CD4-positive, alpha-beta T cell (primary cell): ENCODE results near the gene FSCN2. TPM values are rescaled to one million over a fixed set of nuclear protein-coding genes. Genes with fewer than 3 reads are reported as not detected.

Experiments
- ATAC-seq: fragments of 200-7000 bp; cut with Tn5 transposase; one replicate; pipeline ENCODE4 v1.10.0; 2022; ENCODE audit warnings: mild to moderate bottlenecking; ENCODE audit not compliant: poor library complexity
- CTCF ChIA-PET: fragments of 350-600 bp; sonication (Branson Sonifier 250); formaldehyde crosslinking; loops from one replicate; lab custom pipeline; 2021; ENCODE audit warnings: antibody characterized with exemption, inconsistent platforms; lab: Charles Lee
- POLR2A ChIA-PET: fragments of 350-600 bp; sonication (Branson Sonifier 250); formaldehyde crosslinking; loops from one replicate; lab custom pipeline; 2021; ENCODE audit warnings: antibody characterized with exemption, inconsistent platforms; lab: Charles Lee
- DNase-seq, 14 experiments: peaks; one replicate each; pipeline ENCODE4 v3.0.0-alpha.2; 2013 to 2020; ENCODE audit warnings: mixed read lengths in 2 of 14
- H3K27ac ChIP-seq, 2 donors: one replicate each; pipeline versions ENCODE4 v1.5.1 to v1.7.0; 2013; ENCODE audit warnings: low read length in 2 of 2, low read depth in 1 of 2, mild to moderate bottlenecking in 1 of 2
- H3K27me3 ChIP-seq, 2 experiments: 1 replicate in 1 of 2; 2 replicates in 1 of 2; pipeline versions ENCODE4 v1.6.1 to v1.7.0; 2013; ENCODE audit warnings: low read length in 2 of 2, control low read depth in 1 of 2, mild to moderate bottlenecking in 1 of 2, moderate library complexity in 1 of 2; ENCODE audit not compliant: insufficient read depth in 2 of 2, control insufficient read depth in 1 of 2
- H3K36me3 ChIP-seq: one replicate; pipeline ENCODE4 v1.6.1; 2013; ENCODE audit warnings: low read length, control low read depth; ENCODE audit not compliant: insufficient read depth
- H3K4me1 ChIP-seq: one replicate; pipeline ENCODE4 v1.6.1; 2013; ENCODE audit warnings: low read length, control low read depth; ENCODE audit not compliant: insufficient read depth
- H3K4me3 ChIP-seq: one replicate; pipeline ENCODE4 v1.5.1; 2013; ENCODE audit warnings: mild to moderate bottlenecking, low read length, moderate library complexity
- H3K9me3 ChIP-seq, 2 experiments: 1 replicate in 1 of 2; 2 replicates in 1 of 2; pipeline versions ENCODE4 v1.6.1 to v1.7.0; 2013; ENCODE audit warnings: low read length in 2 of 2, mild to moderate bottlenecking in 2 of 2, control low read depth in 1 of 2, moderate library complexity in 1 of 2; ENCODE audit not compliant: control insufficient read depth in 1 of 2, insufficient read depth in 1 of 2
- H3K27ac Mint-ChIP-seq: one replicate; pipeline ENCODE4 v1.8.0; 2020; ENCODE audit warnings: mixed read lengths
- H3K27me3 Mint-ChIP-seq: one replicate; pipeline ENCODE4 v1.8.0; 2021; ENCODE audit warnings: mixed read lengths
- H3K36me3 Mint-ChIP-seq: one replicate; pipeline ENCODE4 v1.8.0; 2021; ENCODE audit warnings: low read depth, mixed read lengths
- H3K4me1 Mint-ChIP-seq: one replicate; pipeline ENCODE4 v1.8.0; 2021; ENCODE audit warnings: low read depth, mixed read lengths
- H3K4me3 Mint-ChIP-seq: one replicate; pipeline ENCODE4 v1.8.0; 2020; ENCODE audit warnings: mild to moderate bottlenecking, mixed read lengths
- H3K9me3 Mint-ChIP-seq: one replicate; pipeline ENCODE4 v1.8.0; 2020; ENCODE audit warnings: mixed read lengths
- intact Hi-C, 2 experiments: fragments of 100-400 bp; cut with DNase I in 1 of 2; cut with micrococcal nuclease in 1 of 2; formaldehyde crosslinking; loops; one replicate each; pipeline versions ENCODE4 v1.15.1 to v1.9.0; 2023 to 2025; cut with DNase I, micrococcal nuclease
- total RNA-seq, 174 experiments: library from RNA in 2 of 174; stranded (reverse) in 2 of 174; gene quantifications; one replicate each; pipeline ENCODE4 v1.2.3 and lab custom pipeline; 2021 to 2026
- TF ChIP-seq, protein P1 (sequence below): fragments of 200-600 bp; IDR thresholded peaks from one replicate; pipeline ENCODE4 v1.8.0; 2022; ENCODE audit warnings: antibody characterized with exemption, mild to moderate bottlenecking

Gene FSCN2
- total RNA-seq, 2 experiments from 2014 or later: 1.0 to 1.1 TPM

DNA sequence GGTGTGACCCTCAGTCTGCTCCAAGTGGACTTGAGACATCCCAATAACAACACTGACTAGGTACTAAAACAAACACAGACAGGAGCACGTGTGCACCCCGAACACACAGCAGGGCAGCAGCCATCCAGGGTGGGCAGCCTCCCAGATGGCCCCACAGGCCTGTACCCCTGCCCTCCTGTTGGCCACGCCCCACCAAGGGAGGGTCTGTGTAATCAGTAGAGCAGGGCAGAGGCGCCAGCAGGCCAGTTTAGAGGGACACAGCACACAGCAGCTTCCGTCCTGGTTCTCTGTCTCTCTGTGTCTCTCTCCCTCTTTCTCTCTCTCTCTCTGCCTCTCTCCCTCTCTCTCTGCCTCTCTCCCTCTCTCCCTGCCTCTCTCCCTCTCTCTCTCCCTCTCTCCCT, 37.0 kb upstream of the FSCN2 start:
- peaks cover 22% of the 10 kb centered on the region for H3K4me1 ChIP-seq
- no peaks in the 10 kb centered on the region for H3K36me3 Mint-ChIP-seq
- H3K27me3 ChIP-seq: peaks cover 0 to 2% of the 10 kb centered on the region in 2 experiments
- H3K27me3 Mint-ChIP-seq: peaks cover 10% of the 10 kb centered on the region
- no peak overlapping the region for H3K27ac ChIP-seq
- ATAC-seq (no peak), DNase-seq (no peak)
- H3K4me3 Mint-ChIP-seq: no peak overlapping the region
- no peaks in the 10 kb centered on the region for H3K36me3 ChIP-seq
- H3K4me1 Mint-ChIP-seq: peaks cover 3% of the 10 kb centered on the region
- intact Hi-C loops: no loop called here
- TF ChIP-seq, protein P1, sequence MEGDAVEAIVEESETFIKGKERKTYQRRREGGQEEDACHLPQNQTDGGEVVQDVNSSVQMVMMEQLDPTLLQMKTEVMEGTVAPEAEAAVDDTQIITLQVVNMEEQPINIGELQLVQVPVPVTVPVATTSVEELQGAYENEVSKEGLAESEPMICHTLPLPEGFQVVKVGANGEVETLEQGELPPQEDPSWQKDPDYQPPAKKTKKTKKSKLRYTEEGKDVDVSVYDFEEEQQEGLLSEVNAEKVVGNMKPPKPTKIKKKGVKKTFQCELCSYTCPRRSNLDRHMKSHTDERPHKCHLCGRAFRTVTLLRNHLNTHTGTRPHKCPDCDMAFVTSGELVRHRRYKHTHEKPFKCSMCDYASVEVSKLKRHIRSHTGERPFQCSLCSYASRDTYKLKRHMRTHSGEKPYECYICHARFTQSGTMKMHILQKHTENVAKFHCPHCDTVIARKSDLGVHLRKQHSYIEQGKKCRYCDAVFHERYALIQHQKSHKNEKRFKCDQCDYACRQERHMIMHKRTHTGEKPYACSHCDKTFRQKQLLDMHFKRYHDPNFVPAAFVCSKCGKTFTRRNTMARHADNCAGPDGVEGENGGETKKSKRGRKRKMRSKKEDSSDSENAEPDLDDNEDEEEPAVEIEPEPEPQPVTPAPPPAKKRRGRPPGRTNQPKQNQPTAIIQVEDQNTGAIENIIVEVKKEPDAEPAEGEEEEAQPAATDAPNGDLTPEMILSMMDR: no peak
- POLR2A ChIA-PET: interaction anchor here (0.7 kb wide), 1 partner anchor 1345 kb away, joined by 4 read pairs; no protein-coding TSS in a partner anchor
- CTCF ChIA-PET: no interaction called here
- H3K27ac Mint-ChIP-seq: no peak overlapping the region
- no peaks in the 10 kb centered on the region for H3K9me3 ChIP-seq
- H3K9me3 Mint-ChIP-seq: no peaks in the 10 kb centered on the region
- no peak overlapping the region for H3K4me3 ChIP-seq

DNA sequence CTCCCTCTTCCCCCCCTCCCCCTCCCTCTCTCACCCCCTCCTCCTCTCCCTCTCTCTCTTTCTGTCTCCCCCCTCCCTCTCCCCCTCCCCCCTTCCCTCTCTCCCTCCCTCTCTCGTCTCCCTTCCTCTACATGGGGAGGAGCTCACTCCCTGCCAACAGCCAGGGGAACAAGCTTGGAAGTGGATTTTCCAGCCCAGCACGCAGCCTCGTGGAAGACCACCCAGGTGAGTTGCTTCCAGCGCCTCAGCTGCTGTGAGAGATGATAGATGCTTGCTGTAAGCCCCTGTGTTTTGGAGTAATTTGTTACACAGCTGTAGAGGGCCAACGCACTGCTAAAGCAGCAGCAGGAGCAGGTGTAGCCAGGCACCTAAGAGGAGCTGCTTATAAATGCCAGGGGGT, 36.4 kb upstream of the FSCN2 start:
- Mint-ChIP-seq H3K36me3 (no peaks in the 10 kb centered on the region), H3K9me3 (no peaks in the 10 kb centered on the region), H3K4me1 (no peaks in the 10 kb centered on the region), H3K4me3 (no peak overlapping the region), H3K27me3 (peaks cover 8% of the 10 kb centered on the region), H3K27ac (no peak overlapping the region)
- Histone ChIP-seq H3K9me3 (no peaks in the 10 kb centered on the region), H3K27ac (no peak overlapping the region), H3K4me3 (no peak overlapping the region), H3K27me3 (peaks cover 0 to 2% of the 10 kb centered on the region in 2 experiments), H3K4me1 (peaks cover 22% of the 10 kb centered on the region), H3K36me3 (no peaks in the 10 kb centered on the region)
- DNase-seq (no peak), ATAC-seq (no peak)
- TF ChIP-seq, protein P1: no peak
- ChIA-PET POLR2A (interaction anchor here (0.6 to 1.5 kb wide), 2 partner anchors 11 to 17 kb away, joined by 3 to 6 read pairs; no protein-coding TSS in a partner anchor), CTCF (no interaction called here)
- intact Hi-C loops: no loop called here

DNA sequence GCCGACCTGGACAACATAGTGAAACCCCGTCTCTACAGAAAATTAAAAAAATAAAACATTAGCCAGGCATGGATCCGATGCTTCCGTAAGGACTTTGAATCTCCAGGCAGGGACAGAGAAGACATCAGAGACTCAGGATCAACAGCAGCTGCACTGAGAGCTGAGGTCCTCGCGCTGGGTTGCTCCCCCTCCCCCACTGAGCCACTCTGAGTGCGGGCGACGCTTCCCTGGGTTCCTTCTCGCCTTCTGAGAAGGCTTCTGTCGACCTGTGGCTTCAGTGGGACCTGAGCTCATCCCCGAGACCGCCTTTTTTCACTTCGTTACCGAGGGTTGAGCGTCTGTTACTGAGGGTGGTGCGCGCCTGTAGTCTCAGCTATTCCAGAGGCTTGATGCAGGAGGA, 36.0 kb upstream of the FSCN2 start:
- no peak for ATAC-seq
- peaks cover 8% of the 10 kb centered on the region for H3K27me3 Mint-ChIP-seq
- no peak overlapping the region for H3K4me3 ChIP-seq
- TF ChIP-seq, protein P1: no peak
- no peaks in the 10 kb centered on the region for H3K36me3 ChIP-seq
- no peaks in the 10 kb centered on the region for H3K4me1 Mint-ChIP-seq
- peaks cover 18% of the 10 kb centered on the region for H3K4me1 ChIP-seq
- no peak overlapping the region for H3K27ac Mint-ChIP-seq
- DNase-seq: no peak
- intact Hi-C loops: no loop called here
- H3K9me3 ChIP-seq: no peaks in the 10 kb centered on the region
- ChIA-PET CTCF (no interaction called here), POLR2A (interaction anchor here (0.6 to 1.5 kb wide), 2 partner anchors 11 to 17 kb away, joined by 3 to 6 read pairs; no protein-coding TSS in a partner anchor)
- H3K9me3 Mint-ChIP-seq: no peaks in the 10 kb centered on the region
- H3K27me3 ChIP-seq: peaks cover 0 to 2% of the 10 kb centered on the region in 2 experiments
- H3K36me3 Mint-ChIP-seq: no peaks in the 10 kb centered on the region
- H3K4me3 Mint-ChIP-seq: no peak overlapping the region
- no peak overlapping the region for H3K27ac ChIP-seq
